ENCODE data around the gene TUBG1. TPM values are rescaled to one million over a fixed set of nuclear protein-coding genes. Genes with fewer than 3 reads are reported as not detected.

TUBG1 gene
- 130 and 133 TPM in 2 replicates for total RNA-seq (2022)
- percentile 67 among the genes with signal in this experiment for Bru-seq, nascent RNA
- percentile 93 among the genes with signal in this experiment for BruChase-seq, experiment 1, labeled RNA remaining after a 6-hour chase
- BruChase-seq, experiment 2, labeled RNA remaining after a 2-hour chase: percentile 85 among the genes with signal in this experiment
- long read RNA-seq, transcript TUBG1-201 (11 exons, 1,611 nt): major isoform, 330 of 368 reads
- long read RNA-seq, partial matches to known transcripts: 16 of 368 reads
- long read RNA-seq, other reads (novel, unspliced or antisense): 22 of 368 reads

DNA sequence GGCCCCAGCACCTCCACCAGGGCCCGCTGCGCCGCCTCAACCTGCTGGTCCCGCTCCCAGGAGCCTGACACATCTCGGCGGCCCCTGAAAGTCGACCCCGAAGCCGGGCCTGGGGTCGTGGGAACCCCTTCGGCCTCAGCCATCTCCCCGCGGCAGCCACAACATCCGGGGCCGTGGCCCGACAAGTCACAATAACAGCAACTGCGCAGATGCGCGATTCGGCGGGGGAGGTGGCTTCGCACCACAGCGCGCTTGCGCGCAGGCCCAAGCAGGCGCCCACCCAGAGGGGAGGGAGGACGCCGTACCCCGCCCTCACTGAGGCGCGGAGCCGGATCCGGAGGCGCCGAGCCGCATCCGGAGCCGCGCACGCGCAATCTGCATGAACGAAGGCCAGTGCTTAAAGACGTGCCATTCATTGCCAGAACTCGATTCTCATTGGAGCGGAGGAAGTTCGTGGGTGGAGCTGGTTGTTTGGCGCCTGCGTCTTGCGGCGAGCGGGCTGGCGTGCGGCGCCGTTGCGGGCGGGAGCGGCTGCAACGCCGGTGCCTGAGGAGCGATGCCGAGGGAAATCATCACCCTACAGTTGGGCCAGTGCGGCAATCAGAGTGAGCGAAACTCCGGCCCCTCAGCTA, at the start of gene TUBG1, which contains the start of gene RETREG3:
Gene TUBG1, plus strand, starts transcription at position 502 of the 632 bp plus-strand sequence. Its CDS starts 55 bp downstream, at position 557.
Gene RETREG3, minus strand, starts transcription at position 193 of the 632 bp plus-strand sequence. Its CDS starts 50 bp downstream, at position 143.
- Mint-ChIP-seq H3K27ac (ENCODE audit: unreplicated experiment) (peak within 1 kb of the TSS; percentile 75), H3K27me3 (ENCODE audit: unreplicated experiment) (no peaks in the 10 kb centered on the region), H3K4me3 (ENCODE audit: low read depth, unreplicated experiment) (peak within 1 kb of the TSS; percentile 88), H3K9me3 (ENCODE audit: low read depth, unreplicated experiment) (no peaks in the 10 kb centered on the region), H3K4me1 (ENCODE audit: low read depth, unreplicated experiment) (no peaks in the 10 kb centered on the region), H3K36me3 (ENCODE audit: insufficient read depth, unreplicated experiment) (peaks cover 44% of the 10 kb centered on the region)
- intact Hi-C loops (cut with micrococcal nuclease; ENCODE audit: unreplicated experiment): loop anchor here (5.0 kb wide), 1 partner anchor 68 kb away; the partner anchor contains the start of gene PLEKHH3
- no TSS peak for BruUV-seq (replicated peaks)
- CTCF ChIA-PET: interaction anchor here (0.7 to 3.0 kb wide), 17 partner anchors 9 to 165 kb away, joined by 3 to 36 read pairs (median 5); partner anchors contain the start of genes CCR10, PLEKHH3, PSMC3IP and VPS25
- peak; percentile 100 for DNase-seq
- TF ChIP-seq, protein P1, sequence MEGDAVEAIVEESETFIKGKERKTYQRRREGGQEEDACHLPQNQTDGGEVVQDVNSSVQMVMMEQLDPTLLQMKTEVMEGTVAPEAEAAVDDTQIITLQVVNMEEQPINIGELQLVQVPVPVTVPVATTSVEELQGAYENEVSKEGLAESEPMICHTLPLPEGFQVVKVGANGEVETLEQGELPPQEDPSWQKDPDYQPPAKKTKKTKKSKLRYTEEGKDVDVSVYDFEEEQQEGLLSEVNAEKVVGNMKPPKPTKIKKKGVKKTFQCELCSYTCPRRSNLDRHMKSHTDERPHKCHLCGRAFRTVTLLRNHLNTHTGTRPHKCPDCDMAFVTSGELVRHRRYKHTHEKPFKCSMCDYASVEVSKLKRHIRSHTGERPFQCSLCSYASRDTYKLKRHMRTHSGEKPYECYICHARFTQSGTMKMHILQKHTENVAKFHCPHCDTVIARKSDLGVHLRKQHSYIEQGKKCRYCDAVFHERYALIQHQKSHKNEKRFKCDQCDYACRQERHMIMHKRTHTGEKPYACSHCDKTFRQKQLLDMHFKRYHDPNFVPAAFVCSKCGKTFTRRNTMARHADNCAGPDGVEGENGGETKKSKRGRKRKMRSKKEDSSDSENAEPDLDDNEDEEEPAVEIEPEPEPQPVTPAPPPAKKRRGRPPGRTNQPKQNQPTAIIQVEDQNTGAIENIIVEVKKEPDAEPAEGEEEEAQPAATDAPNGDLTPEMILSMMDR (IDR thresholded peaks at IDR 0.05; ENCODE audit: unreplicated experiment): no peak

DNA sequence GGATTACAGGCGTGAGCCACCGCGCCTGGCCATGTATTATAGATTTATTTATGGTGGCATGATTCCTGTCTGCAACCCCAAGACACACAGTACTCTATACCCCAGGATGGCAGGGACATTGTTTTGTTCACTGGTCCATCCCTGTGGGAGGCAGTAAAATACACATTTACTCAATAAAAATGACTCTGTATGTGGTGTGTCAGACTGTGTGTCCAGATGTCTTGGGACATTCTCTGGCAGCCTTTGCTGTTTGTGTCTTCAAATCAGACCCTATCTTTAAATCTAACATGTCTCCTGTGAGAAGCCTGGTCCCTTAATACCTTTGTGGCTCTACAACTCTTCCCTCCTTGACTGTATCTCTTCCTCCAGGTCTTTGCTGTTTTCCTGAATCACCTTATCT, 49.2 kb upstream of the TUBG1 start:
- Mint-ChIP-seq H3K9me3 (ENCODE audit: low read depth, unreplicated experiment) (no peaks in the 10 kb centered on the region), H3K4me1 (ENCODE audit: low read depth, unreplicated experiment) (peaks cover 17% of the 10 kb centered on the region)
- CTCF ChIA-PET: interaction anchor here (1.2 kb wide), 1 partner anchor 12 kb away, joined by 5 read pairs; no protein-coding TSS in a partner anchor

DNA sequence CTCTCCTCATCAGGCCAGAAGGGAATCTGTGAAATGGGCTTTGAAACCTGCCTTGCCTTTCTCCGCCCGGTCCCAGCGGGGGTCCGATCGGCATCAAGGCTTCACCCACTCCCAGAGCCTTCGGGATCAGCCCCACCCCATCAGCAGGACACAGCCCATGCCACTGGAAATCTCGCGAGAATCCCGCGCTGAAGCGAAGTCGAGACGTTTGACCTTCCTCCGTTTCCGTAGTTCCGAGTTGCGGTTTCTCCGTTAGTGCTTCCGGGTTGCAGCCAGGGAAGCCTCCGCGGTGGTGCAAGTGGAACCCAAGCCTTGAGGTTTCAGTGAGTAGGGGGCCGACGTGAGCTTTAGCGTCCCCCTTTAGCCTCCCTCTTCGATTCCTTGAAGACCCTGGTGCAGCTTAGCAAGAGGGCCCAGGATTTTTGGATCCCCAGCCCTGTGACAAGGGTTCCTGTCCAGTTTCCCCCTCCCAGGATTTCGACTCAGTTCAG, 47.5 kb upstream of the TUBG1 start, which contains the start of gene COASY:
Gene COASY, plus strand, starts transcription at position 252 of the 491 bp plus-strand sequence. CDS start 475 bp downstream, outside the sequence.
- Mint-ChIP-seq H3K27ac (ENCODE audit: unreplicated experiment) (peak within 1 kb of the TSS; percentile 93), H3K4me3 (ENCODE audit: low read depth, unreplicated experiment) (peak within 1 kb of the TSS; percentile 100), H3K9me3 (ENCODE audit: low read depth, unreplicated experiment) (no peaks in the 10 kb centered on the region), H3K27me3 (ENCODE audit: unreplicated experiment) (no peaks in the 10 kb centered on the region), H3K36me3 (ENCODE audit: insufficient read depth, unreplicated experiment) (peaks cover 62% of the 10 kb centered on the region), H3K4me1 (ENCODE audit: low read depth, unreplicated experiment) (peaks cover 25% of the 10 kb centered on the region)
- no TSS peak for BruUV-seq (replicated peaks)
- DNase-seq: peak; percentile 98
- intact Hi-C loops (cut with micrococcal nuclease; ENCODE audit: unreplicated experiment): no loop called here
- CTCF ChIA-PET: no interaction called here
- TF ChIP-seq, protein P1 (IDR thresholded peaks at IDR 0.05; ENCODE audit: unreplicated experiment): no peak

More for the DNA sequence above, 49.2 kb upstream of the TUBG1 start:
- Mint-ChIP-seq H3K27me3 (ENCODE audit: unreplicated experiment) (no peaks in the 10 kb centered on the region), H3K4me3 (ENCODE audit: low read depth, unreplicated experiment) (no peak overlapping the region), H3K36me3 (ENCODE audit: insufficient read depth, unreplicated experiment) (peaks cover 55% of the 10 kb centered on the region), H3K27ac (ENCODE audit: unreplicated experiment) (no peak overlapping the region)
- no TSS peak for BruUV-seq (replicated peaks)
- intact Hi-C loops (cut with micrococcal nuclease; ENCODE audit: unreplicated experiment): no loop called here
- DNase-seq: no peak
- TF ChIP-seq, protein P1 (IDR thresholded peaks at IDR 0.05; ENCODE audit: unreplicated experiment): no peak

DNA sequence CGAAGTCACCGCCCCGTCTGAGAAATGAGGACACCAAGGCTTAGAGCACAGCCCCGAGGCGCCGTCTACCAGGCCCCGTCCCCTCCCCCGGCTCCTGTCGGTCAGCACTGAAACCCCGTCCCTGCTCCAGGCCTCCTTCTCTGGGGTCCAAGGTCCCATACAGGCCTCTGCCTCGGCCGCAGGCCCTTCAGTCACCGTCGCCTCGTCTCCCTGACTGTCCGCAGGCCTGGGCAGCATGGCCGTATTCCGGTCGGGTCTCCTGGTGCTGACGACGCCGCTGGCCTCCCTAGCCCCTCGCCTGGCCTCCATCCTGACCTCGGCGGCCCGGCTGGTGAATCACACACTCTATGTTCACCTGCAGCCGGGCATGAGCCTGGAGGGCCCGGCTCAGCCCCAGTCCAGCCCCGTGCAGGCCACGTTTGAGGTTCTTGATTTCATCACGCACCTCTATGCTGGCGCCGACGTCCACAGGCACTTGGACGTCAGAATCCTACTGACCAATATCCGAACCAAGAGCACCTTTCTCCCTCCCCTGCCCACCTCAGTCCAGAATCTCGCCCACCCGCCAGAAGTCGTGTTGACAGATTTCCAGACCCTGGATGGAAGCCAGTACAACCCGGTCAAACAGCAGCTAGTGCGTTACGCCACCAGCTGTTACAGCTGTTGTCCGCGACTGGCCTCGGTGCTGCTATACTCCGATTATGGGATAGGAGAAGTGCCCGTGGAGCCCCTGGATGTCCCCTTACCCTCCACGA, 46.9 kb upstream of the TUBG1 start:
- Mint-ChIP-seq H3K27ac (ENCODE audit: unreplicated experiment) (peak overlapping the region; percentile 93), H3K27me3 (ENCODE audit: unreplicated experiment) (no peaks in the 10 kb centered on the region), H3K36me3 (ENCODE audit: insufficient read depth, unreplicated experiment) (peaks cover 69% of the 10 kb centered on the region), H3K9me3 (ENCODE audit: low read depth, unreplicated experiment) (no peaks in the 10 kb centered on the region), H3K4me1 (ENCODE audit: low read depth, unreplicated experiment) (peaks cover 28% of the 10 kb centered on the region), H3K4me3 (ENCODE audit: low read depth, unreplicated experiment) (peak overlapping the region; percentile 100)
- TF ChIP-seq, protein P1 (IDR thresholded peaks at IDR 0.05; ENCODE audit: unreplicated experiment): no peak
- intact Hi-C loops (cut with micrococcal nuclease; ENCODE audit: unreplicated experiment): no loop called here
- CTCF ChIA-PET: interaction anchor here (0.9 to 1.4 kb wide), 3 partner anchors 14 to 261 kb away, joined by 3 to 9 read pairs (median 3); partner anchors contain the start of genes BECN1 and PSMC3IP
- BruUV-seq (replicated peaks): TSS peak; percentile 69
- peak; percentile 47 for DNase-seq
